A549 (cell line): ENCODE results near the gene ARAP2. TPM values are rescaled to one million over a fixed set of nuclear protein-coding genes. Genes with fewer than 3 reads are reported as not detected.

ENCODE experiments used
- ATAC-seq, 2 experiments: fragments of 200-7000 bp in 1 of 2; fragments of >200 bp in 1 of 2; cut with Nextera tagmentation in 1 of 2; cut with Tn5 transposase in 1 of 2; 3 replicates each; pipeline versions ENCODE4 v1.8.0 to v1.9.1; 2018 to 2020; ENCODE audit warnings: mild to moderate bottlenecking in 1 of 2, moderate library complexity in 1 of 2
- CTCF ChIA-PET: fragments of 300-600 bp; sonication (Branson Sonifier 250); formaldehyde crosslinking; extraction: SDS; loops from one replicate; lab custom pipeline; 2021; ENCODE audit warnings: antibody characterized with exemption, inconsistent platforms; lab: Yijun Ruan, JAX
- POLR2A ChIA-PET: fragments of 350-600 bp; formaldehyde crosslinking; extraction: SDS; loops from one replicate; lab custom pipeline; 2021; ENCODE audit warnings: antibody characterized with exemption, inconsistent platforms; lab: Yijun Ruan, JAX
- DNase-seq, 2 experiments: peaks; one replicate each; pipeline versions ENCODE4 v3.0.0 to v3.0.0-alpha.2; 2011 to 2016; ENCODE audit warnings: low read depth in 1 of 2, low spot score in 1 of 2
- FAIRE-seq: peaks from 2 replicates; lab custom pipeline; 2011; peaks lifted over from hg19 to GRCh38; lab: Jason Lieb, UNC
- H3K27ac ChIP-seq, 2 experiments: fragments of >200 bp; sonication (Bioruptor Twin); formaldehyde crosslinking; 3 replicates each; pipeline ENCODE4 v1.5.1; 2016 to 2017
- H3K4me1 ChIP-seq: fragments of >200 bp; sonication (Bioruptor Twin); formaldehyde crosslinking; 3 replicates; pipeline ENCODE4 v1.6.1; 2016
- H3K4me2 ChIP-seq: fragments of >200 bp; sonication (Bioruptor Twin); formaldehyde crosslinking; 3 replicates; pipeline ENCODE4 v1.6.1; 2016
- H3K4me3 ChIP-seq: fragments of >200 bp; sonication (Bioruptor Twin); formaldehyde crosslinking; 3 replicates; pipeline ENCODE4 v1.5.1; 2016
- H3K9me3 ChIP-seq: fragments of >200 bp; sonication (Bioruptor Twin); formaldehyde crosslinking; 3 replicates; pipeline ENCODE4 v1.6.1; 2016
- BHLHE40 ChIP-seq: IDR thresholded peaks from 2 replicates; pipeline ENCODE4 v1.6.1; 2012; ENCODE audit warnings: low read depth, low read length, inconsistent platforms
- CBX2 ChIP-seq: fragments of 200-600 bp; sonication (generic); IDR thresholded peaks from 2 replicates; pipeline ENCODE4 v1.6.1; 2016; ENCODE audit warnings: low read depth, mild to moderate bottlenecking, borderline replicate concordance
- CBX8 ChIP-seq: fragments of 200-600 bp; sonication (generic); IDR thresholded peaks from 2 replicates; pipeline ENCODE4 v1.6.1; 2016
- CHD4 ChIP-seq: fragments of 200-600 bp; sonication (generic); IDR thresholded peaks from 2 replicates; pipeline ENCODE4 v1.6.1; 2016; ENCODE audit warnings: antibody characterized with exemption, mild to moderate bottlenecking, borderline replicate concordance
- EP300 ChIP-seq, 2 experiments: fragments of >200 bp; sonication (Bioruptor Twin); formaldehyde crosslinking; IDR thresholded peaks; 2 replicates in 1 of 2; 3 replicates in 1 of 2; pipeline ENCODE4 v1.6.1; 2016 to 2017
- FOSB ChIP-seq: fragments of 250-450 bp; sonication (Bioruptor Pico); IDR thresholded peaks from 2 replicates; pipeline ENCODE4 v1.5.0; 2020; ENCODE audit warnings: mild to moderate bottlenecking, moderate library complexity
- GATA3 ChIP-seq: IDR thresholded peaks from 2 replicates; pipeline ENCODE4 v1.6.1; 2012; ENCODE audit warnings: borderline replicate concordance
- HEYL ChIP-seq: fragments of 250-450 bp; sonication (Bioruptor Pico); IDR thresholded peaks from 2 replicates; pipeline ENCODE4 v1.8.0; 2021; ENCODE audit warnings: mild to moderate bottlenecking, moderate library complexity
- HOXB13 ChIP-seq: fragments of 250-450 bp; sonication (Bioruptor Pico); IDR thresholded peaks from 2 replicates; pipeline ENCODE4 v1.5.0; 2020; ENCODE audit warnings: low read depth, mild to moderate bottlenecking, moderate library complexity
- HOXB5 ChIP-seq: fragments of 250-450 bp; sonication (Bioruptor Pico); IDR thresholded peaks from 2 replicates; pipeline ENCODE4 v1.5.0; 2020; ENCODE audit warnings: mild to moderate bottlenecking, moderate library complexity
- JUN ChIP-seq, 2 experiments: fragments of >200 bp; sonication (Bioruptor Twin); formaldehyde crosslinking; IDR thresholded peaks; 2 replicates in 1 of 2; 3 replicates in 1 of 2; pipeline ENCODE4 v1.6.1; 2016 to 2017
- KDM5A ChIP-seq: fragments of 200-600 bp; sonication (generic); IDR thresholded peaks from 2 replicates; pipeline ENCODE4 v1.6.1; 2016; ENCODE audit warnings: antibody characterized with exemption, mild to moderate bottlenecking
- MAZ ChIP-seq: fragments of 150-350 bp; IDR thresholded peaks from 2 replicates; pipeline ENCODE4 v1.6.1; 2014; ENCODE audit warnings: antibody characterized with exemption, low read depth, low read length, borderline replicate concordance
- NFE2L2 ChIP-seq: fragments of 150-350 bp; conservative IDR thresholded peaks from 2 replicates; pipeline ENCODE4 v1.6.1; 2014; ENCODE audit warnings: low read length
- NR3C1 ChIP-seq: fragments of >200 bp; sonication (Bioruptor Twin); formaldehyde crosslinking; IDR thresholded peaks from 3 replicates; pipeline ENCODE4 v1.6.1; 2017
- POLR2AphosphoS2 ChIP-seq: conservative IDR thresholded peaks from 2 replicates; pipeline ENCODE4 v1.6.1; 2012; ENCODE audit warnings: low read length, improper control_type of control experiment, inconsistent platforms
- RCOR1 ChIP-seq: fragments of 150-350 bp; IDR thresholded peaks from 2 replicates; pipeline ENCODE4 v1.6.1; 2014; ENCODE audit warnings: antibody characterized with exemption, low read length, low read depth
- RFX5 ChIP-seq: fragments of 450-650 bp; IDR thresholded peaks from 2 replicates; pipeline ENCODE4 v1.7.1; 2014; ENCODE audit warnings: antibody characterized with exemption, mild to moderate bottlenecking, moderate library complexity
- RNF2 ChIP-seq: fragments of 200-600 bp; sonication (generic); IDR thresholded peaks from 2 replicates; pipeline ENCODE4 v1.6.1; 2016; ENCODE audit warnings: low read depth, mild to moderate bottlenecking, antibody characterized with exemption, moderate library complexity, borderline replicate concordance
- TFCP2L1 ChIP-seq: fragments of 250-450 bp; sonication (Bioruptor Pico); IDR thresholded peaks from 2 replicates; pipeline ENCODE4 v1.5.0; 2021; ENCODE audit warnings: mild to moderate bottlenecking
- ZFP36 ChIP-seq: fragments of 450-650 bp; IDR thresholded peaks from 2 replicates; pipeline ENCODE4 v1.6.1; 2014; ENCODE audit warnings: borderline replicate concordance; ENCODE audit not compliant: partially characterized antibody
- ZNF302 ChIP-seq: fragments of 250-450 bp; sonication (Bioruptor Pico); IDR thresholded peaks from 2 replicates; pipeline ENCODE4 v1.9.0; 2021; ENCODE audit warnings: inconsistent platforms, mild to moderate bottlenecking, moderate library complexity
- WGBS: methylation state at CpG from one replicate; pipeline ENCODE4 v1.1.6; 2017; ENCODE audit errors: missing lambda C conversion rate; 5-methylcytosine and 5-hydroxymethylcytosine counted together
- polyA plus RNA-seq, 4 experiments: library from polyadenylated mRNA; depleted of rRNA in 3 of 4; stranded (reverse); fragments of >200 nt; fragmentation: RNase III in 1 of 4; extraction: RNeasy Plus Mini Kit Qiagen cat#74134 plus additional on column Dnase treatment in 1 of 4; gene quantifications; 2 replicates in 3 of 4; 3 replicates in 1 of 4; pipeline ENCODE4 v1.2.3, GENCODE V29; 2011 to 2017
- TF ChIP-seq, protein P1 (sequence below): IDR thresholded peaks from 2 replicates; pipeline ENCODE4 v1.6.1; 2012
- TF ChIP-seq, protein P2 (sequence below): IDR thresholded peaks from 2 replicates; pipeline ENCODE4 v1.6.1; 2012; ENCODE audit warnings: low read depth, borderline replicate concordance
- TF ChIP-seq, protein P3 (sequence below): fragments of >200 bp; sonication (Bioruptor Twin); formaldehyde crosslinking; IDR thresholded peaks from 3 replicates; pipeline ENCODE4 v1.6.1; 2016
- TF ChIP-seq, protein P4 (sequence below): fragments of 200-600 bp; sonication (generic); IDR thresholded peaks from 2 replicates; pipeline ENCODE4 v1.6.1; 2016; ENCODE audit warnings: antibody characterized with exemption, mild to moderate bottlenecking, moderate library complexity
- TF ChIP-seq, protein P5 (sequence below): fragments of 150-350 bp; IDR thresholded peaks from 2 replicates; pipeline ENCODE4 v1.6.1; 2014; ENCODE audit warnings: low read depth, mild to moderate bottlenecking, low read length

ARAP2 gene
- polyA plus RNA-seq, 2 of the 4 experiments (the other 2 are of a cell fraction), result 0.34 to 0.75 TPM

DNA sequence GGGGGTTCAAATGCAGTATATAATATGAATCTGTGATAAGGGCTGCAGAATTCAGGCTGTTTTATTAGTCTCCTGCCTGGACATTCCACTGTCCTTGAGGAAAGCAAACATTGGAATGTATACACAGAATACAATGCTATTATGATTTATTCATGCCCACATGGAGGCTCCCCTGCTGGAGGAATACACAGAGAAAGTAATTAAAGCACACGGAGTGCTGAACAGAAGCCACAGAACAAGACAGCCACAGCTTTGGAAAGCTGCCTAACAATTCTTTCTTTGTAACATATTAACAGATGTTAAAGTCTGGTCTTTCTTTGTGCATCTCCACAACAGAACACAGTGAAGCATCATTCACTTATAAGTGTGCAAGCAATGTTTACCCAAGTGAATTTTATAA is 155.8 kb downstream of the ARAP2 start:
- no peak for FAIRE-seq
- DNase-seq, result peak in 1 of 2 experiments; percentile 1
- Histone ChIP-seq H3K27ac (no peak overlapping the region), H3K4me3 (no peak overlapping the region), H3K9me3 (no peaks in the 10 kb centered on the region), H3K4me2 (no peak overlapping the region), H3K4me1 (no peaks in the 10 kb centered on the region)
- ChIA-PET CTCF (no interaction called here), POLR2A (no interaction called here)
- no peak for ATAC-seq
- 4% methylated on average over 1 of the region's 1 CpG for WGBS
- TF ChIP-seq CHD4 (no peak), RFX5 (no peak), MAZ (no peak), ZFP36 (no peak)
- TF ChIP-seq, protein P1, sequence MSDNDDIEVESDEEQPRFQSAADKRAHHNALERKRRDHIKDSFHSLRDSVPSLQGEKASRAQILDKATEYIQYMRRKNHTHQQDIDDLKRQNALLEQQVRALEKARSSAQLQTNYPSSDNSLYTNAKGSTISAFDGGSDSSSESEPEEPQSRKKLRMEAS, result no peak

DNA sequence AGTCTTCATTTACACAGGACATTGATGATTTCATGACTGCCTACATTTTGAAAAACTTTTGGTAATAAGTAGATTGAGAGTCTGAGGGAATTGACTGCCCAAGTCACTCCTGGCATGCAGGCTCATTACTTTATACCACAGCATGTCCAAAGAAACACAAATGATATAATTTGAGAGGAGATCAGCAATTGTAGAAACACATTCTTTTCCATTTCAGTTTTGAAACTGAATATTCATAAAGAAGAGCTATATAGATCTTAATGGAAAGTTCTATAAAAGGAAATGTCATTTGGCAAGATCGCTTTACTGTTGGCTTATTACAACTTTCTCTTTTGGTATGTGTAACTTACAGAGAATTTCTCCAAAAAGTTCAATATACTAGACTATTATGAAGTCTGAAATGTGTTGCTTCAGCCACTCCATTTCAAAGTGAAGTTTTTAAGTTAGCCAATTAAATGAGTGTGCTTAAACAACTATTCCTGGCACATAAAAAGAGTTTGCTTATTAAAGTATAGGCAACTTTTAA is 158.0 kb downstream of the ARAP2 start:
- no peak overlapping the region for H3K27ac ChIP-seq
- H3K4me2 ChIP-seq, result no peak overlapping the region
- H3K4me1 ChIP-seq, result no peaks in the 10 kb centered on the region
- H3K9me3 ChIP-seq, result no peaks in the 10 kb centered on the region
- WGBS, result 18% methylated on average over 1 of the region's 1 CpG
- no peak overlapping the region for H3K4me3 ChIP-seq
- ATAC-seq, result no peak
- no peak for FAIRE-seq
- ChIA-PET POLR2A (no interaction called here), CTCF (no interaction called here)
- no peak for TF ChIP-seq TFCP2L1 (CRISPR knock-in tag)
- TF ChIP-seq GATA3, result no peak
- TF ChIP-seq FOSB (CRISPR knock-in tag), result no peak
- no peak for TF ChIP-seq EP300 (IDR thresholded peaks at IDR 0.05)
- TF ChIP-seq, protein P2, sequence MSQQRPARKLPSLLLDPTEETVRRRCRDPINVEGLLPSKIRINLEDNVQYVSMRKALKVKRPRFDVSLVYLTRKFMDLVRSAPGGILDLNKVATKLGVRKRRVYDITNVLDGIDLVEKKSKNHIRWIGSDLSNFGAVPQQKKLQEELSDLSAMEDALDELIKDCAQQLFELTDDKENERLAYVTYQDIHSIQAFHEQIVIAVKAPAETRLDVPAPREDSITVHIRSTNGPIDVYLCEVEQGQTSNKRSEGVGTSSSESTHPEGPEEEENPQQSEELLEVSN, result no peak
- no peak for TF ChIP-seq RCOR1
- no peak for TF ChIP-seq HOXB5 (CRISPR knock-in tag)
- TF ChIP-seq CBX2, result no peak
- TF ChIP-seq, protein P3, sequence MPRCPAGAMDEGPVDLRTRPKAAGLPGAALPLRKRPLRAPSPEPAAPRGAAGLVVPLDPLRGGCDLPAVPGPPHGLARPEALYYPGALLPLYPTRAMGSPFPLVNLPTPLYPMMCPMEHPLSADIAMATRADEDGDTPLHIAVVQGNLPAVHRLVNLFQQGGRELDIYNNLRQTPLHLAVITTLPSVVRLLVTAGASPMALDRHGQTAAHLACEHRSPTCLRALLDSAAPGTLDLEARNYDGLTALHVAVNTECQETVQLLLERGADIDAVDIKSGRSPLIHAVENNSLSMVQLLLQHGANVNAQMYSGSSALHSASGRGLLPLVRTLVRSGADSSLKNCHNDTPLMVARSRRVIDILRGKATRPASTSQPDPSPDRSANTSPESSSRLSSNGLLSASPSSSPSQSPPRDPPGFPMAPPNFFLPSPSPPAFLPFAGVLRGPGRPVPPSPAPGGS, result no peak
- TF ChIP-seq KDM5A, result no peak
- no peak for TF ChIP-seq BHLHE40
- TF ChIP-seq NFE2L2, result no peak
- TF ChIP-seq CBX8, result no peak
- TF ChIP-seq ZNF302 (CRISPR knock-in tag), result no peak
- no peak for DNase-seq

DNA sequence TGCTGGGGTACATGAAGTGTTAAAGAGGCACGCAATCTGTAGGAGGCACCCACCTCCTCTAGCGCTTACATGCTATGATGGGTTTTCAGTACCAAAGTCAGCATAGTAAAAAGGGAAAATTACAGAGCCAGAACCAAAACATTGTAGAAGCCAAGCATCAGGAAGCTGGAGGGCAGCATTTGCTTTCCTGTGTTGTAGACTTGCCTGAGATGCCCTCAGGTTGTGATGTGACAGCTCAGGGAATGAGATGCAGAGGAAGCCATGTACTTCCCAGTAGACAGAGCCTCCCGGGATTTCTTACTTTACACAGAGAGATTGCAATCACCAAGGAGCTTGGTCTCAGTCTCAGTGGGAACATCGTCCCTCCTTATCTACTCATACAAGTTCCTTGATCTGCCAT is 161.5 kb downstream of the ARAP2 start:
- POLR2A ChIA-PET, result no interaction called here
- H3K9me3 ChIP-seq, result no peaks in the 10 kb centered on the region

DNA sequence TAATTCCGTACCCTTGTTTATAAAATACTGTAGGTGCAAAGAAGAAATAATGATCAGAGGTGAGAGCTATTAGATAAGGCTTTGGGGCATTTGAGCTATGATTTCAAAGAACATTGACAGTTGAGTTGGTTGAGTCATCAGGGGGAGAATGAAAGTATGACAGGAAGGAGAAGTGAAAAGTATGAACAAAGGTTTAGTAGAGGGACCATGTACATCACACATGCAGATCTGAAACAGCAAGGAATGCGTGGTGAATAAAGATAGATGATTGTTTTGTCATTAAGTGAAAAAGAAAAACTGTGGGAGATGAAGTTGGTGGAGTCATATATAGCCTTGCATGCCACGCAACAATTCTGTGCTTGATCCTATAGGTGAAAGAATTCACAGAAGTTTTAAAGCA is 163.1 kb downstream of the ARAP2 start:
- H3K4me1 ChIP-seq, result no peaks in the 10 kb centered on the region
- no peaks in the 10 kb centered on the region for H3K9me3 ChIP-seq
- no peak overlapping the region for H3K4me3 ChIP-seq
- FAIRE-seq, result no peak
- no peak for DNase-seq
- H3K27ac ChIP-seq, result no peak overlapping the region
- WGBS, result 40% methylated on average over 3 of the region's 3 CpGs
- no peak for ATAC-seq
- POLR2A ChIA-PET, result no interaction called here
- no peak overlapping the region for H3K4me2 ChIP-seq
- CTCF ChIA-PET, result no interaction called here
- TF ChIP-seq NFE2L2, result no peak
- TF ChIP-seq JUN (IDR thresholded peaks at IDR 0.05), result no peak
- TF ChIP-seq, protein P4, sequence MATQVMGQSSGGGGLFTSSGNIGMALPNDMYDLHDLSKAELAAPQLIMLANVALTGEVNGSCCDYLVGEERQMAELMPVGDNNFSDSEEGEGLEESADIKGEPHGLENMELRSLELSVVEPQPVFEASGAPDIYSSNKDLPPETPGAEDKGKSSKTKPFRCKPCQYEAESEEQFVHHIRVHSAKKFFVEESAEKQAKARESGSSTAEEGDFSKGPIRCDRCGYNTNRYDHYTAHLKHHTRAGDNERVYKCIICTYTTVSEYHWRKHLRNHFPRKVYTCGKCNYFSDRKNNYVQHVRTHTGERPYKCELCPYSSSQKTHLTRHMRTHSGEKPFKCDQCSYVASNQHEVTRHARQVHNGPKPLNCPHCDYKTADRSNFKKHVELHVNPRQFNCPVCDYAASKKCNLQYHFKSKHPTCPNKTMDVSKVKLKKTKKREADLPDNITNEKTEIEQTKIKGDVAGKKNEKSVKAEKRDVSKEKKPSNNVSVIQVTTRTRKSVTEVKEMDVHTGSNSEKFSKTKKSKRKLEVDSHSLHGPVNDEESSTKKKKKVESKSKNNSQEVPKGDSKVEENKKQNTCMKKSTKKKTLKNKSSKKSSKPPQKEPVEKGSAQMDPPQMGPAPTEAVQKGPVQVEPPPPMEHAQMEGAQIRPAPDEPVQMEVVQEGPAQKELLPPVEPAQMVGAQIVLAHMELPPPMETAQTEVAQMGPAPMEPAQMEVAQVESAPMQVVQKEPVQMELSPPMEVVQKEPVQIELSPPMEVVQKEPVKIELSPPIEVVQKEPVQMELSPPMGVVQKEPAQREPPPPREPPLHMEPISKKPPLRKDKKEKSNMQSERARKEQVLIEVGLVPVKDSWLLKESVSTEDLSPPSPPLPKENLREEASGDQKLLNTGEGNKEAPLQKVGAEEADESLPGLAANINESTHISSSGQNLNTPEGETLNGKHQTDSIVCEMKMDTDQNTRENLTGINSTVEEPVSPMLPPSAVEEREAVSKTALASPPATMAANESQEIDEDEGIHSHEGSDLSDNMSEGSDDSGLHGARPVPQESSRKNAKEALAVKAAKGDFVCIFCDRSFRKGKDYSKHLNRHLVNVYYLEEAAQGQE, result no peak
- TF ChIP-seq, protein P5, sequence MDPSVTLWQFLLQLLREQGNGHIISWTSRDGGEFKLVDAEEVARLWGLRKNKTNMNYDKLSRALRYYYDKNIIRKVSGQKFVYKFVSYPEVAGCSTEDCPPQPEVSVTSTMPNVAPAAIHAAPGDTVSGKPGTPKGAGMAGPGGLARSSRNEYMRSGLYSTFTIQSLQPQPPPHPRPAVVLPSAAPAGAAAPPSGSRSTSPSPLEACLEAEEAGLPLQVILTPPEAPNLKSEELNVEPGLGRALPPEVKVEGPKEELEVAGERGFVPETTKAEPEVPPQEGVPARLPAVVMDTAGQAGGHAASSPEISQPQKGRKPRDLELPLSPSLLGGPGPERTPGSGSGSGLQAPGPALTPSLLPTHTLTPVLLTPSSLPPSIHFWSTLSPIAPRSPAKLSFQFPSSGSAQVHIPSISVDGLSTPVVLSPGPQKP, result no peak
- no peak for TF ChIP-seq HEYL
- TF ChIP-seq HOXB13 (CRISPR knock-in tag), result no peak
- no peak for TF ChIP-seq NR3C1
- TF ChIP-seq EP300 (IDR thresholded peaks at IDR 0.05), result no peak
- no peak for TF ChIP-seq POLR2AphosphoS2
- TF ChIP-seq TFCP2L1 (CRISPR knock-in tag), result no peak

More for the DNA sequence above, 161.5 kb downstream of the ARAP2 start:
- ATAC-seq (no peak), DNase-seq (no peak), FAIRE-seq (no peak)
- no peak overlapping the region for H3K4me2 ChIP-seq
- H3K4me1 ChIP-seq, result no peaks in the 10 kb centered on the region
- H3K4me3 ChIP-seq, result no peak overlapping the region
- TF ChIP-seq RNF2, result no peak
- TF ChIP-seq, all 56 proteins: peak for 0
- no peak overlapping the region for H3K27ac ChIP-seq
- 36% methylated on average over 4 of the region's 4 CpGs for WGBS
- CTCF ChIA-PET, result interaction anchor here (1.3 kb wide), 1 partner anchor 18 kb away, joined by 3 read pairs; no protein-coding TSS in a partner anchor
